DND-41 (cell line): Measurements from ENCODE around the gene STPG4.

ENCODE experiments used
- ATAC-seq: fragments of 200-7000 bp; cut with Tn5 transposase; 3 replicates; pipeline ENCODE4 v1.9.1; 2021; ENCODE audit warnings: low read depth; ENCODE audit not compliant: insufficient read depth
- DNase-seq: peaks from one replicate; pipeline ENCODE4 v3.0.0-alpha.2; 2020
- H2AFZ ChIP-seq: 2 replicates; pipeline ENCODE4 v1.6.0; 2012; ENCODE audit warnings: low read depth, low read length
- H3K27ac ChIP-seq: 2 replicates; pipeline ENCODE4 v1.5.1; 2012; ENCODE audit warnings: low read length, inconsistent platforms
- H3K27me3 ChIP-seq: fragments of 200-600 bp; sonication (generic); 2 replicates; pipeline ENCODE4 v1.6.0; 2012; ENCODE audit warnings: low read length, mild to moderate bottlenecking, inconsistent platforms; ENCODE audit not compliant: insufficient read depth, poor library complexity
- H3K36me3 ChIP-seq: 2 replicates; pipeline ENCODE4 v1.5.1; 2012; ENCODE audit warnings: low read length, inconsistent platforms; ENCODE audit not compliant: insufficient read depth
- H3K4me1 ChIP-seq: 2 replicates; pipeline ENCODE4 v1.5.1; 2012; ENCODE audit warnings: mild to moderate bottlenecking, low read length; ENCODE audit not compliant: insufficient read depth
- H3K4me2 ChIP-seq: 2 replicates; pipeline ENCODE4 v1.6.0; 2012; ENCODE audit warnings: mild to moderate bottlenecking, moderate library complexity, low read length, inconsistent platforms; ENCODE audit not compliant: insufficient read depth
- H3K4me3 ChIP-seq, 2 experiments: fragments of 200-600 bp in 1 of 2; shearing (Covaris generic) in 1 of 2; 2 replicates each; pipeline ENCODE4 v1.5.1; 2012 to 2016; ENCODE audit warnings: inconsistent platforms in 2 of 2, low read length in 2 of 2, mild to moderate bottlenecking in 2 of 2, low read depth in 1 of 2, moderate library complexity in 1 of 2
- H3K79me2 ChIP-seq: 2 replicates; pipeline ENCODE4 v1.6.0; 2012; ENCODE audit warnings: low read length, inconsistent platforms; ENCODE audit not compliant: insufficient read depth
- H3K9ac ChIP-seq: 2 replicates; pipeline ENCODE4 v1.6.0; 2012; ENCODE audit warnings: low read depth, mild to moderate bottlenecking, inconsistent platforms, low read length, moderate library complexity
- H3K9me3 ChIP-seq: 2 replicates; pipeline ENCODE4 v1.5.1; 2012; ENCODE audit warnings: low read length, moderate library complexity, mild to moderate bottlenecking, inconsistent platforms; ENCODE audit not compliant: insufficient read depth, severe bottlenecking
- H4K20me1 ChIP-seq: 2 replicates; pipeline ENCODE4 v1.6.0; 2012; ENCODE audit warnings: low read length; ENCODE audit not compliant: insufficient read depth
- CTCF ChIP-seq: IDR thresholded peaks from 2 replicates; pipeline ENCODE4 v1.5.1; 2012; ENCODE audit warnings: borderline replicate concordance, low read length, moderate library complexity, mild to moderate bottlenecking; ENCODE audit not compliant: poor library complexity, severe bottlenecking; ENCODE audit errors: extremely low read depth
- EZH2 ChIP-seq: IDR thresholded peaks from 3 replicates; pipeline ENCODE4 v1.6.1; 2012; ENCODE audit warnings: borderline replicate concordance, low read depth, mild to moderate bottlenecking, moderate library complexity, low read length, inconsistent platforms; ENCODE audit not compliant: severe bottlenecking

STPG4 gene

GRCh38 chr2:47041891-47042684, 113.0 kb downstream of the STPG4 start:
- Histone ChIP-seq H3K27ac (no peak overlapping the region), H3K4me2 (no peak overlapping the region), H4K20me1 (peaks cover 41% of the 10 kb centered on the region), H3K4me3 (no peak overlapping the region), H2AFZ (no peak overlapping the region), H3K9ac (no peak overlapping the region), H3K36me3 (peaks cover 86% of the 10 kb centered on the region), H3K79me2 (no peaks in the 10 kb centered on the region), H3K4me1 (no peaks in the 10 kb centered on the region), H3K27me3 (no peaks in the 10 kb centered on the region), H3K9me3 (no peaks in the 10 kb centered on the region)
- DNase-seq (no peak), ATAC-seq (no peak)
- TF ChIP-seq CTCF = no peak
- no peak for TF ChIP-seq EZH2

GRCh38 chr2:47041063-47041462, 114.0 kb downstream of the STPG4 start:
- H3K27ac ChIP-seq = no peak overlapping the region
- no peaks in the 10 kb centered on the region for H3K27me3 ChIP-seq
- H2AFZ ChIP-seq = no peak overlapping the region
- no peak overlapping the region for H3K9ac ChIP-seq
- H3K36me3 ChIP-seq = peaks cover 85% of the 10 kb centered on the region
- H3K4me3 ChIP-seq = no peak overlapping the region
- H3K79me2 ChIP-seq = no peaks in the 10 kb centered on the region
- ATAC-seq (no peak), DNase-seq (no peak)
- no peaks in the 10 kb centered on the region for H3K9me3 ChIP-seq
- H3K4me2 ChIP-seq = no peak overlapping the region
- H4K20me1 ChIP-seq = peaks cover 35% of the 10 kb centered on the region
- TF ChIP-seq CTCF = no peak
- TF ChIP-seq EZH2 = no peak
- H3K4me1 ChIP-seq = no peaks in the 10 kb centered on the region

GRCh38 chr2:47040651-47041050, 114.5 kb downstream of the STPG4 start:
- no peaks in the 10 kb centered on the region for H3K4me1 ChIP-seq
- no peak for DNase-seq
- no peak overlapping the region for H3K9ac ChIP-seq
- H3K36me3 ChIP-seq = peaks cover 85% of the 10 kb centered on the region
- peaks cover 31% of the 10 kb centered on the region for H4K20me1 ChIP-seq
- H3K27ac ChIP-seq = no peak overlapping the region
- H3K9me3 ChIP-seq = no peaks in the 10 kb centered on the region
- no peak overlapping the region for H2AFZ ChIP-seq
- H3K4me3 ChIP-seq = no peak overlapping the region
- H3K4me2 ChIP-seq = no peak overlapping the region
- no peaks in the 10 kb centered on the region for H3K27me3 ChIP-seq
- no peak for ATAC-seq
- TF ChIP-seq CTCF (no peak), EZH2 (no peak)
- H3K79me2 ChIP-seq = no peaks in the 10 kb centered on the region
